Measurements from ENCODE around the gene FCHSD2. TPM values are rescaled to one million over a fixed set of nuclear protein-coding genes. Genes with fewer than 3 reads are reported as not detected.

FCHSD2 gene
- total and polyA plus RNA-seq, 2 of the 13 experiments (the other 11 are each of a cell fraction or from before 2014, with no cell fraction given) = 20.5 to 24.8 TPM

DNA sequence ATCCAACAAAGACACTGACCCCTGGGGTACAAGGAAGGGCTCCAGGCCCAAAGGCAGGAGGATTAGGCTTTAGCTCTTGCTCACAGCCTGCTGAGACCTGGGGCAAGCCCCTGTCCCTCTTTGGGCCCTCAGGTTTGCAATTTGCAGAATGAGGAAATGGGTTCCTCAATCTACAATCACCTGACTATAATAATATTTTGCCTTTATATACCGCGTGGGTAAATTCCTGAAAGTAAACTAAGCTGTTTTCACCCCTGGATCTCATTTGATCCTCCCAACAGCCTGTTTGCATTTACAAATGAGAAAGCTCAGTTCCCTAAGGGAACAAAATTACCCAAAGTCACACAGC, 349.1 kb downstream of the FCHSD2 start:
- H3K4me1 ChIP-seq (ENCODE audit: insufficient read depth, low read length) = peaks cover 61% of the 10 kb centered on the region
- DNase-seq (ENCODE audit: low spot score) (no peak), FAIRE-seq (no peak), ATAC-seq (no peak)
- H3K9me3 ChIP-seq (ENCODE audit: low read length) = no peaks in the 10 kb centered on the region
- in situ Hi-C loops (cut with HindIII; ENCODE audit: extremely low pct_ligation_motif_present, low pct_unique_long_range_greater_than_20kb) = loop anchor here (5.0 kb wide), 1 partner anchor 41 kb away; the partner anchor contains the start of gene ARAP1
- POLR2A ChIA-PET = interaction anchor here (1.0 to 3.9 kb wide), 5 partner anchors 15 to 365 kb away, joined by 3 to 103 read pairs (median 22); no protein-coding TSS in a partner anchor
- no TSS peak for BruUV-seq (replicated peaks)
- H4K20me1 ChIP-seq (ENCODE audit: insufficient read depth, low read length) = no peaks in the 10 kb centered on the region
- peak overlapping the region; percentile 16 for H2AFZ ChIP-seq (ENCODE audit: low read length)
- WGBS (ENCODE audit: low lambda C conversion rate) = 86% methylated on average over 2 of the region's 2 CpGs
- H3K27ac ChIP-seq (ENCODE audit: extremely low read length, insufficient read depth, low read length) = peak overlapping the region; percentile 65
- H3K9ac ChIP-seq (ENCODE audit: insufficient read depth, low read depth, low read length) = peak overlapping the region; percentile 41; the same call in 1 of the 2 replicates
- intact Hi-C loops (cut with micrococcal nuclease; ENCODE audit: unreplicated experiment) = loop anchor here (1.0 kb wide), 1 partner anchor 27 kb away; no protein-coding TSS in a partner anchor
- no peaks in the 10 kb centered on the region for H3K36me3 ChIP-seq (replicated peaks in 1 of 2; ENCODE audit: control insufficient read depth in 1 of 2, insufficient read depth in 2 of 2, low read length in 2 of 2)
- H3K79me2 ChIP-seq (ENCODE audit: insufficient read depth, low read length) = no peaks in the 10 kb centered on the region
- CTCF ChIA-PET (ENCODE audit: low intra/inter-chr PET ratio, low total read pairs) = interaction anchor here (1.4 to 2.9 kb wide), 5 partner anchors 11 to 68 kb away, joined by 6 to 27 read pairs (median 7); no protein-coding TSS in a partner anchor
- H3K4me2 ChIP-seq (ENCODE audit: low read depth, low read length) = peak overlapping the region; percentile 95
- no peaks in the 10 kb centered on the region for H3K27me3 ChIP-seq (ENCODE audit: control insufficient read depth in 1 of 2, insufficient read depth in 2 of 2, low read length in 2 of 2)
- peak overlapping the region in 1 of 3 experiments; percentile 80; a peak in 1 of 6 replicates for H3K4me3 ChIP-seq (replicated peaks in 1 of 3; ENCODE audit: insufficient read depth in 1 of 3, low read depth in 2 of 3, low read length in 3 of 3)
- TF ChIP-seq ZNF556 (CRISPR knock-in tag; IDR thresholded peaks at IDR 0.05; ENCODE audit: borderline replicate concordance) (no peak), TARDBP (CRISPR knock-in tag; IDR thresholded peaks at IDR 0.05) (0 out of 2 replicates have a peak, but pooled peaks have one; percentile 24), ZNF572 (CRISPR knock-in tag; IDR thresholded peaks at IDR 0.05) (no peak), GATA4 (IDR thresholded peaks at IDR 0.05; ENCODE audit: borderline replicate concordance, low read depth) (no peak), ZNF562 (CRISPR knock-in tag; IDR thresholded peaks at IDR 0.05; ENCODE audit: borderline replicate concordance) (no peak), GATAD1 (CRISPR knock-in tag; IDR thresholded peaks at IDR 0.05) (no peak), SMAD9 (CRISPR knock-in tag; IDR thresholded peaks at IDR 0.05) (no peak), AGO1 (IDR thresholded peaks at IDR 0.05; ENCODE audit: low read depth, low read length, poor library complexity, severe bottlenecking) (no peak), FOXJ3 (CRISPR knock-in tag; IDR thresholded peaks at IDR 0.05; ENCODE audit: borderline replicate concordance) (no peak), ZNF484 (CRISPR knock-in tag; IDR thresholded peaks at IDR 0.05; ENCODE audit: borderline replicate concordance, low read depth) (no peak), ZIK1 (CRISPR knock-in tag; IDR thresholded peaks at IDR 0.05; ENCODE audit: borderline replicate concordance, low read depth) (no peak), SNAPC2 (CRISPR knock-in tag; IDR thresholded peaks at IDR 0.05) (0 out of 2 replicates have a peak, but pooled peaks have one; percentile 11), PRMT3 (CRISPR knock-in tag; IDR thresholded peaks at IDR 0.05; ENCODE audit: borderline replicate concordance, low read depth) (no peak)
- TF ChIP-seq, protein P1, sequence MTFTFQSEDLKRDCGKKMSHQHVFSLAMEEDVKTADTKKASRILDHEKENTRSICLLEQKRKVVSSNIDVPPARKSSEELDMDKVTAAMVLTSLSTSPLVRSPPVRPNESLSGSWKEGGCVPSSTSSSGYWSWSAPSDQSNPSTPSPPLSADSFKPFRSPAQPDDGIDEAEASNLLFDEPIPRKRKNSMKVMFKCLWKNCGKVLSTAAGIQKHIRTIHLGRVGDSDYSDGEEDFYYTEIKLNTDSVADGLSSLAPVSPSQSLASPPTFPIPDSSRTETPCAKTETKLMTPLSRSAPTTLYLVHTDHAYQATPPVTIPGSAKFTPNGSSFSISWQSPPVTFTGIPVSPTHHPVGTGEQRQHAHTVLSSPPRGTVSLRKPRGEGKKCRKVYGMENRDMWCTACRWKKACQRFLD (CRISPR knock-in tag; IDR thresholded peaks at IDR 0.05; ENCODE audit: borderline replicate concordance) = no peak
- TF ChIP-seq, protein P2, sequence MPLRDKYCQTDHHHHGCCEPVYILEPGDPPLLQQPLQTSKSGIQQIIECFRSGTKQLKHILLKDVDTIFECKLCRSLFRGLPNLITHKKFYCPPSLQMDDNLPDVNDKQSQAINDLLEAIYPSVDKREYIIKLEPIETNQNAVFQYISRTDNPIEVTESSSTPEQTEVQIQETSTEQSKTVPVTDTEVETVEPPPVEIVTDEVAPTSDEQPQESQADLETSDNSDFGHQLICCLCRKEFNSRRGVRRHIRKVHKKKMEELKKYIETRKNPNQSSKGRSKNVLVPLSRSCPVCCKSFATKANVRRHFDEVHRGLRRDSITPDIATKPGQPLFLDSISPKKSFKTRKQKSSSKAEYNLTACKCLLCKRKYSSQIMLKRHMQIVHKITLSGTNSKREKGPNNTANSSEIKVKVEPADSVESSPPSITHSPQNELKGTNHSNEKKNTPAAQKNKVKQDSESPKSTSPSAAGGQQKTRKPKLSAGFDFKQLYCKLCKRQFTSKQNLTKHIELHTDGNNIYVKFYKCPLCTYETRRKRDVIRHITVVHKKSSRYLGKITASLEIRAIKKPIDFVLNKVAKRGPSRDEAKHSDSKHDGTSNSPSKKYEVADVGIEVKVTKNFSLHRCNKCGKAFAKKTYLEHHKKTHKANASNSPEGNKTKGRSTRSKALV (CRISPR knock-in tag; IDR thresholded peaks at IDR 0.05) = no peak
- TF ChIP-seq, protein P3, sequence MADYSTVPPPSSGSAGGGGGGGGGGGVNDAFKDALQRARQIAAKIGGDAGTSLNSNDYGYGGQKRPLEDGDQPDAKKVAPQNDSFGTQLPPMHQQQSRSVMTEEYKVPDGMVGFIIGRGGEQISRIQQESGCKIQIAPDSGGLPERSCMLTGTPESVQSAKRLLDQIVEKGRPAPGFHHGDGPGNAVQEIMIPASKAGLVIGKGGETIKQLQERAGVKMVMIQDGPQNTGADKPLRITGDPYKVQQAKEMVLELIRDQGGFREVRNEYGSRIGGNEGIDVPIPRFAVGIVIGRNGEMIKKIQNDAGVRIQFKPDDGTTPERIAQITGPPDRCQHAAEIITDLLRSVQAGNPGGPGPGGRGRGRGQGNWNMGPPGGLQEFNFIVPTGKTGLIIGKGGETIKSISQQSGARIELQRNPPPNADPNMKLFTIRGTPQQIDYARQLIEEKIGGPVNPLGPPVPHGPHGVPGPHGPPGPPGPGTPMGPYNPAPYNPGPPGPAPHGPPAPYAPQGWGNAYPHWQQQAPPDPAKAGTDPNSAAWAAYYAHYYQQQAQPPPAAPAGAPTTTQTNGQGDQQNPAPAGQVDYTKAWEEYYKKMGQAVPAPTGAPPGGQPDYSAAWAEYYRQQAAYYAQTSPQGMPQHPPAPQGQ (CRISPR knock-in tag; IDR thresholded peaks at IDR 0.05; ENCODE audit: borderline replicate concordance) = no peak
- TF ChIP-seq, protein P4, sequence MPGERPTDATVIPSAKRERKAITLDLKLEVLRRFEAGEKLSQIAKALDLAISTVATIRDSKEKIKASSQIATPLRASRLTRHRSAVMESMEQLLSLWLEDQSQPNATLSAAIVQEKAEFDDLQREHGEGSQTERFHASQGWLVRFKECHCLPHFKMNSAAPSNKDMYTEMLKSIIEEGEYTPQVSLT (CRISPR knock-in tag; IDR thresholded peaks at IDR 0.05; ENCODE audit: borderline replicate concordance, low read depth) = no peak
